AG04450 (cell line): ENCODE data around the gene UTP11. TPM values are rescaled to one million over a fixed set of nuclear protein-coding genes. Genes with fewer than 3 reads are reported as not detected.

Experiments
- CTCF ChIA-PET: fragments of 300-600, 350-600 bp; formaldehyde crosslinking; extraction: SDS; loops from one replicate; lab custom pipeline; 2022; ENCODE audit warnings: antibody characterized with exemption, inconsistent platforms; lab: Charles Lee
- POLR2A ChIA-PET: fragments of 350-600 bp; formaldehyde crosslinking; extraction: SDS; loops from one replicate; lab custom pipeline; 2021; ENCODE audit warnings: antibody characterized with exemption, inconsistent platforms; lab: Yijun Ruan, JAX
- DNase-seq: peaks from one replicate; pipeline ENCODE4 v3.0.0-alpha.2; 2011; ENCODE audit warnings: low read depth, low spot score
- H3K27ac ChIP-seq: one replicate; pipeline ENCODE4 v1.5.1; 2012; ENCODE audit warnings: low read depth, low read length, control low read depth
- H3K27me3 ChIP-seq: one replicate; pipeline ENCODE4 v1.6.0; 2012; ENCODE audit warnings: low read length; ENCODE audit not compliant: control insufficient read depth, insufficient read depth
- H3K4me3 ChIP-seq: 2 replicates; pipeline ENCODE4 v1.5.1; 2011; ENCODE audit warnings: mild to moderate bottlenecking, low read depth, low read length, control low read depth
- H3K9me3 ChIP-seq: 2 replicates; pipeline ENCODE4 v1.5.1; 2012; ENCODE audit warnings: low read length; ENCODE audit not compliant: control insufficient read depth, insufficient read depth
- CTCF ChIP-seq: IDR thresholded peaks from 2 replicates; pipeline ENCODE4 v1.5.1; 2011; ENCODE audit warnings: low read depth, low read length, control low read depth, inconsistent platforms
- polyA plus RNA-seq: library from polyadenylated mRNA; depleted of rRNA; stranded (reverse); fragments of >200 nt; gene quantifications from 2 replicates; pipeline ENCODE4 v1.2.3, GENCODE V29; 2011

Gene UTP11
- polyA plus RNA-seq, 1 experiment: 43.8 TPM

- Histone ChIP-seq H3K27ac (peak overlapping the region; percentile 4), H3K9me3 (no peaks in the 10 kb centered on the region; the same call in 1 of the 2 replicates), H3K27me3 (no peaks in the 10 kb centered on the region), H3K4me3 (peak overlapping the region; percentile 56)
- POLR2A ChIA-PET: interaction anchor here (1.5 kb wide), 1 partner anchor 18 kb away, joined by 9 read pairs; the partner anchor contains the start of gene UTP11
- no peak for TF ChIP-seq CTCF
- no peak for DNase-seq
- CTCF ChIA-PET: interaction anchor here (7.0 kb wide), 1 partner anchor 21 kb away, joined by 179 read pairs; the partner anchor contains the start of gene UTP11
These were observed 17.5 kb upstream of the UTP11 start for GRCh38 chr1:37994886-37995566.

GRCh38 chr1:37995751-37996345 lies 16.7 kb upstream of the UTP11 start:
- peak; percentile 84 for DNase-seq
- H3K27ac ChIP-seq: peak overlapping the region; percentile 94
- CTCF ChIA-PET: interaction anchor here (1.3 kb wide), 1 partner anchor 23 kb away, joined by 4 read pairs; no protein-coding TSS in a partner anchor
- POLR2A ChIA-PET: interaction anchor here (0.9 to 1.5 kb wide), 2 partner anchors 9 to 17 kb away, joined by 5 to 9 read pairs; partner anchors contain the start of genes FHL3 and UTP11
- no peak for TF ChIP-seq CTCF
- H3K4me3 ChIP-seq: peak overlapping the region; percentile 56
- H3K9me3 ChIP-seq: no peaks in the 10 kb centered on the region; the same call in 1 of the 2 replicates
- H3K27me3 ChIP-seq: no peaks in the 10 kb centered on the region

GRCh38 chr1:37997256-37998088 lies 15.1 kb upstream of the UTP11 start:
- CTCF ChIA-PET: interaction anchor here (0.5 to 1.3 kb wide), 2 partner anchors 21 to 22 kb away, joined by 4 read pairs; no protein-coding TSS in a partner anchor
- TF ChIP-seq CTCF: no peak
- no peaks in the 10 kb centered on the region; the same call in 1 of the 2 replicates for H3K9me3 ChIP-seq
- POLR2A ChIA-PET: interaction anchor here (0.6 to 1.0 kb wide), 6 partner anchors 12 to 681 kb away, joined by 3 to 10 read pairs (median 4); partner anchors contain the start of gene UTP11
- H3K4me3 ChIP-seq: no peak overlapping the region
- no peaks in the 10 kb centered on the region for H3K27me3 ChIP-seq
- peak overlapping the region; percentile 94 for H3K27ac ChIP-seq
- DNase-seq: no peak

- POLR2A ChIA-PET: no interaction called here
- DNase-seq: no peak
- Histone ChIP-seq H3K27me3 (no peaks in the 10 kb centered on the region), H3K9me3 (no peaks in the 10 kb centered on the region; the same call in 1 of the 2 replicates), H3K27ac (no peak overlapping the region), H3K4me3 (no peak overlapping the region)
- CTCF ChIA-PET: interaction anchor here (0.5 to 6.2 kb wide), 2 partner anchors 8 to 21 kb away, joined by 4 to 44 read pairs; partner anchors contain the start of gene SF3A3
- no peak for TF ChIP-seq CTCF
These were observed 14.3 kb upstream of the UTP11 start for GRCh38 chr1:37998089-37998808.
